PC-3 (cell line): ENCODE measurements around the gene SLCO2A1. TPM values are rescaled to one million over a fixed set of nuclear protein-coding genes. Genes with fewer than 3 reads are reported as not detected.

Experiments used
- ATAC-seq: fragments of 200-7000 bp; cut with Tn5 transposase; 2 replicates; pipeline ENCODE4 v1.9.1; 2020; ENCODE audit warnings: mild to moderate bottlenecking, moderate library complexity
- BruUV-seq: library from RNA; stranded (reverse); fragments of 400-500 nt; replicated peaks from 2 replicates; lab custom pipeline; 2021; lab: Mats Ljungman, UMichigan
- CTCF ChIA-PET: fragments of 300-600 bp; sonication (Branson Sonifier 250); formaldehyde crosslinking; loops from one replicate; lab custom pipeline; 2022; ENCODE audit warnings: antibody characterized with exemption; lab: Charles Lee
- POLR2A ChIA-PET: fragments of 300-600 bp; sonication (Branson Sonifier 250); formaldehyde crosslinking; loops from one replicate; lab custom pipeline; 2022; ENCODE audit warnings: antibody characterized with exemption; ENCODE audit not compliant: unreplicated experiment; lab: Charles Lee
- DNase-seq: peaks from one replicate; pipeline ENCODE4 v3.0.0-alpha.2; 2015
- H2AFZ ChIP-seq: fragments of 300-600 bp; sonication (generic); 2 replicates; pipeline ENCODE4 v1.6.0; 2016; ENCODE audit warnings: antibody characterized with exemption, low read length
- H3F3A ChIP-seq: fragments of 300-600 bp; sonication (generic); one replicate; pipeline ENCODE4 v1.6.0; 2017; ENCODE audit warnings: antibody characterized with exemption, low read length, control low read depth, mild to moderate bottlenecking; ENCODE audit not compliant: unreplicated experiment
- H3K27ac ChIP-seq: fragments of 300-600 bp; sonication (generic); 2 replicates; pipeline ENCODE4 v1.5.1; 2016; ENCODE audit warnings: mild to moderate bottlenecking, low read length
- H3K27me3 ChIP-seq: fragments of 300-600 bp; sonication (generic); 2 replicates; pipeline ENCODE4 v1.6.1; 2016; ENCODE audit warnings: low read length, mixed read lengths
- H3K36me3 ChIP-seq: fragments of 300-600 bp; sonication (generic); 2 replicates; pipeline ENCODE4 v1.6.1; 2016; ENCODE audit warnings: low read depth, mixed run types, low read length, mixed read lengths
- H3K4me1 ChIP-seq: fragments of 300-600 bp; sonication (generic); 2 replicates; pipeline ENCODE4 v1.5.1; 2016; ENCODE audit warnings: low read length; ENCODE audit not compliant: insufficient read depth
- H3K4me2 ChIP-seq: fragments of 300-600 bp; sonication (generic); 2 replicates; pipeline ENCODE4 v1.6.0; 2016; ENCODE audit warnings: low read length
- H3K4me3 ChIP-seq: fragments of 300-600 bp; sonication (generic); 2 replicates; pipeline ENCODE4 v1.5.1; 2016; ENCODE audit warnings: mild to moderate bottlenecking, low read length, mixed read lengths
- H3K79me2 ChIP-seq: fragments of 300-600 bp; sonication (generic); 2 replicates; pipeline ENCODE4 v1.6.1; 2017; ENCODE audit warnings: low read length, mixed read lengths
- H3K9ac ChIP-seq: fragments of 300-600 bp; sonication (generic); 2 replicates; pipeline ENCODE4 v1.6.0; 2016; ENCODE audit warnings: mild to moderate bottlenecking, low read length
- H3K9me2 ChIP-seq: fragments of 300-600 bp; sonication (generic); replicated peaks from 2 replicates; pipeline ENCODE4 v1.6.1; 2016; ENCODE audit warnings: mixed run types, low read length, mixed read lengths
- H3K9me3 ChIP-seq: fragments of 300-600 bp; sonication (generic); 2 replicates; pipeline ENCODE4 v1.6.1; 2016; ENCODE audit warnings: low read length, mixed read lengths
- H4K20me1 ChIP-seq: fragments of 300-600 bp; sonication (generic); 2 replicates; pipeline ENCODE4 v1.6.1; 2016; ENCODE audit warnings: low read length, mixed read lengths
- CTCF ChIP-seq: fragments of 300-600 bp; sonication (generic); conservative IDR thresholded peaks from 2 replicates; pipeline ENCODE4 v1.5.1; 2017; ENCODE audit warnings: antibody characterized with exemption, low read depth, mild to moderate bottlenecking, low read length
- EZH2 ChIP-seq: fragments of 300-600 bp; sonication (generic); IDR thresholded peaks from one replicate; pipeline ENCODE4 v1.6.1; 2017; ENCODE audit warnings: antibody characterized with exemption, mild to moderate bottlenecking, low read length; ENCODE audit not compliant: unreplicated experiment
- EZH2phosphoT487 ChIP-seq: fragments of 300-600 bp; sonication (generic); IDR thresholded peaks from 2 replicates; pipeline ENCODE4 v1.6.1; 2018; ENCODE audit warnings: mild to moderate bottlenecking, antibody characterized with exemption, low read length, borderline replicate concordance
- intact Hi-C: fragments of 100-400 bp; cut with micrococcal nuclease; formaldehyde crosslinking; loops from 2 replicates; pipeline ENCODE4 v1.9.0; 2023
- total RNA-seq: library from RNA; depleted of rRNA; stranded (reverse); fragments of >200 nt; gene quantifications from 2 replicates; pipeline ENCODE4 v1.2.3, GENCODE V29; 2014

SLCO2A1 gene
- total RNA-seq, 1 experiment from 2014 or later = not detected

GRCh38 chr3:134075846-134076245 lies 46.1 kb upstream of the SLCO2A1 start:
- Histone ChIP-seq H3K27me3 (no peaks in the 10 kb centered on the region), H2AFZ (no peak overlapping the region), H3K4me2 (no peak overlapping the region), H3F3A (no peaks in the 10 kb centered on the region), H3K9me2 (no peaks in the 10 kb centered on the region), H3K36me3 (no peaks in the 10 kb centered on the region), H3K79me2 (no peaks in the 10 kb centered on the region), H3K27ac (no peak overlapping the region), H4K20me1 (no peaks in the 10 kb centered on the region), H3K9me3 (0 out of 2 replicates have a peak, but pooled peaks cover under 1% of the 10 kb centered on the region), H3K9ac (no peak overlapping the region), H3K4me3 (no peak overlapping the region), H3K4me1 (peaks cover 4% of the 10 kb centered on the region; the same call in 1 of the 2 replicates)
- ChIA-PET POLR2A (no interaction called here), CTCF (no interaction called here)
- ATAC-seq (no peak), DNase-seq (no peak)
- intact Hi-C loops = no loop called here
- no TSS peak for BruUV-seq
- TF ChIP-seq EZH2phosphoT487 (no peak), CTCF (no peak), EZH2 (no peak)

DNA sequence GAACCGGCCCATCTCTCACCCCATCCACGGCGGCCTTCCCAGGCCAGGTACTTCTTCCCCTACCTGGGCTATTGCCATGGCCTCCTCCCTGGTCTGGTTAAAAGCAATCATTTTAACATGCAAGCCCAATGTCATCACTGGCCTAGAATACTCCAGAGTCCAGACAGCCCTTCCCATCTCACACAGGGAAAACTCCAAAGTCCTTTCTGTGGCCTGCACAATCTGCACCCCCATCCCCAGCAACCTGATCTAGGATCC lies 45.8 kb upstream of the SLCO2A1 start:
- Histone ChIP-seq H3K27ac (no peak overlapping the region), H3K4me2 (no peak overlapping the region), H3K9ac (no peak overlapping the region), H3F3A (no peaks in the 10 kb centered on the region), H2AFZ (no peak overlapping the region), H3K9me2 (no peaks in the 10 kb centered on the region), H3K36me3 (no peaks in the 10 kb centered on the region), H3K27me3 (no peaks in the 10 kb centered on the region), H3K4me1 (peaks cover 4% of the 10 kb centered on the region; the same call in 1 of the 2 replicates), H3K79me2 (no peaks in the 10 kb centered on the region), H4K20me1 (no peaks in the 10 kb centered on the region), H3K9me3 (no peaks in the 10 kb centered on the region), H3K4me3 (no peak overlapping the region)
- no peak for DNase-seq
- TF ChIP-seq EZH2 = no peak
- TF ChIP-seq EZH2phosphoT487 = no peak
- TF ChIP-seq CTCF = no peak
- no peak for ATAC-seq
- BruUV-seq = no TSS peak
- ChIA-PET POLR2A (no interaction called here), CTCF (no interaction called here)
- intact Hi-C loops = no loop called here

- intact Hi-C loops = no loop called here
- CTCF ChIA-PET = no interaction called here
- Histone ChIP-seq H3K27ac (no peak overlapping the region), H3K27me3 (no peaks in the 10 kb centered on the region), H3K9ac (no peak overlapping the region), H3K4me3 (no peak overlapping the region), H3K4me2 (no peak overlapping the region), H3K4me1 (peaks cover 4% of the 10 kb centered on the region; the same call in 1 of the 2 replicates), H3K9me2 (no peaks in the 10 kb centered on the region), H3F3A (no peaks in the 10 kb centered on the region), H3K36me3 (no peaks in the 10 kb centered on the region), H2AFZ (no peak overlapping the region), H3K9me3 (no peaks in the 10 kb centered on the region), H3K79me2 (no peaks in the 10 kb centered on the region), H4K20me1 (no peaks in the 10 kb centered on the region)
- ATAC-seq (no peak), DNase-seq (no peak)
- POLR2A ChIA-PET = interaction anchor here (0.5 kb wide), 1 partner anchor 18 kb away, joined by 11 read pairs; no protein-coding TSS in a partner anchor
- TF ChIP-seq EZH2phosphoT487 = no peak
- TF ChIP-seq EZH2 = no peak
- no peak for TF ChIP-seq CTCF
- BruUV-seq = no TSS peak
Measured at GRCh38 chr3:134074790-134075567, 45.3 kb upstream of the SLCO2A1 start.
